Activated T-helper 1 cell treated with Interleukin-2 at 50 U/mL for 16 hours (primary cell): ENCODE measurements around the gene ANKRD63.
A peak's percentile ranks its signal among the peaks of the same experiment; 100 is the strongest.

Experiments used
- DNase-seq: peaks from one replicate; pipeline ENCODE4 v3.0.0-alpha.2; 2020; ENCODE audit warnings: low read depth

Gene ANKRD63, protein sequence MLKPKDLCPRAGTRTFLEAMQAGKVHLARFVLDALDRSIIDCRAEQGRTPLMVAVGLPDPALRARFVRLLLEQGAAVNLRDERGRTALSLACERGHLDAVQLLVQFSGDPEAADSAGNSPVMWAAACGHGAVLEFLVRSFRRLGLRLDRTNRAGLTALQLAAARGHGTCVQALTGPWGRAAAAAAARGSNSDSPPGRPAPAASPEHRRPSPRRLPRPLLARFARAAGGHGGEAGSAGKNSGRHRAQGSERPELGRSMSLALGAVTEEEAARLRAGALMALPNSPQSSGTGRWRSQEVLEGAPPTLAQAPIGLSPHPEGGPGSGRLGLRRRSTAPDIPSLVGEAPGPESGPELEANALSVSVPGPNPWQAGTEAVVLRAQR

GRCh38 chr15:40282869-40283614 is at the start of gene ANKRD63:
TSS of gene ANKRD63 (minus strand) at chr15:40283064. CDS start at chr15:40282586, 478 bp downstream.
- DNase-seq, result no peak

GRCh38 chr15:40332113-40332781 is 49.4 kb upstream of the ANKRD63 start:
- no peak for DNase-seq

- DNase-seq, result no peak
These were observed 48.8 kb upstream of the ANKRD63 start for GRCh38 chr15:40331637-40332036.

GRCh38 chr15:40331026-40331425 is 48.2 kb upstream of the ANKRD63 start:
- no peak for DNase-seq

- DNase-seq, result no peak
These were observed 47.5 kb upstream of the ANKRD63 start for GRCh38 chr15:40330368-40330836.

DNA sequence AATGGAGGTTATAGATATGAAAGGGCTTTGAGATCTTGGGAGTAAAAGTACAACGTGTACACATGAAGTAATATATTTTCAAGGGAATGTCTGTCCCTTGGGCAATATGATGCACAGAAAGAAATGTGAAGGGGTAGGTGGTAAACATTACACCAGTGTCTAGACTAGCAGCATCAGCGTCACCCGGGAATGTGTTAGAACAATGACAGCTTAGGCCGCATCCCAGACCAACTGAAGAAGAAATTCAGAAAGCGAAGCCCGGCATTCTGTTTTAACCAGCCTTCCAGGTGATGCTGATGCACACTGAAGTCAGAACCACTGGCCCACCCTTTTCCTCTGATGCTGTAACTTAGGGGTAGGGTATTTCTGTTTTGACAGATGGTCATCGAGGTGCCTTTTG is 46.9 kb upstream of the ANKRD63 start:
- no peak for DNase-seq

DNA sequence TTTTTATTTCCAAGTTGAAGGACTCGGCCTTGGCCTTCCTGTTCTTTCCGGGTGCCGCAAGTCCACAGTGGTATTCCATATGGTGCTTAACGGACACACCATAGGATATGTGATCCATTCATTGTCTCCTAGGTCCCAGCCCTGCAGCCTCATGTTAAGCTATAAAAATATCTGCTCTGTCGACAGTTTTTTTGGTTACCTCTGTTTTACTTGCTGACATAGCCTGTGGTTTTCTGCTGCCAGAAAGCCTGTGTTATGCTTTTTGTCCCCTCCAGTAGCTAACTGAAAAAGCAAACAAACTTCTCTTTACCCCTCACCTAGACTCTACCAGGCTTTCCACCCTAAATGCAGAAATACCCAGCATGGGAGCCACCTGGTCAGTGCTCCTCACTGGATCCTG is 45.9 kb upstream of the ANKRD63 start:
- DNase-seq, result no peak

DNA sequence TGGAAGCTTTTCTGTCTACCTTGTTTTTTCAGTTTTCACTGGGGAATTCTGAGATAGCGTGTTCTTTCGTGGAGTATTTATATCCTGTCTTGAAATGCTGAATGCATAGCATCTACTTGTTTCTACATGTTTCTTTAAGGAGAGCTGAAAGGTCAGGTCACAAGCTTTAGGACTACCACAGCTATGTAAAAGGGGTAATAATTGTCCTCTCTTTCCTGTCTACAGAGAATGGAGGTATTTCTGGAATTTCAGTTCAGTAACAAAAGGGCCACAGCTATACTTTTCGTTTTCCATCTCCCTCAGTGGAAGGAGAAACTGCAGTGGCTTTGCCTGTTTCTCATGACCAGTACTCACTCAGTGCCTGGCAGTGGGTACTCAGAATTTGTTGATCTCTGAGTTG is 45.3 kb upstream of the ANKRD63 start:
- DNase-seq, result no peak

- no peak for DNase-seq
These were observed 44.6 kb upstream of the ANKRD63 start for GRCh38 chr15:40327457-40327856.

- DNase-seq, result no peak
These were observed 42.8 kb upstream of the ANKRD63 start for GRCh38 chr15:40325700-40326099.

GRCh38 chr15:40325188-40325587 is 42.3 kb upstream of the ANKRD63 start:
- DNase-seq, result no peak

GRCh38 chr15:40323953-40324937 is 41.4 kb upstream of the ANKRD63 start:
- DNase-seq, result no peak

DNA sequence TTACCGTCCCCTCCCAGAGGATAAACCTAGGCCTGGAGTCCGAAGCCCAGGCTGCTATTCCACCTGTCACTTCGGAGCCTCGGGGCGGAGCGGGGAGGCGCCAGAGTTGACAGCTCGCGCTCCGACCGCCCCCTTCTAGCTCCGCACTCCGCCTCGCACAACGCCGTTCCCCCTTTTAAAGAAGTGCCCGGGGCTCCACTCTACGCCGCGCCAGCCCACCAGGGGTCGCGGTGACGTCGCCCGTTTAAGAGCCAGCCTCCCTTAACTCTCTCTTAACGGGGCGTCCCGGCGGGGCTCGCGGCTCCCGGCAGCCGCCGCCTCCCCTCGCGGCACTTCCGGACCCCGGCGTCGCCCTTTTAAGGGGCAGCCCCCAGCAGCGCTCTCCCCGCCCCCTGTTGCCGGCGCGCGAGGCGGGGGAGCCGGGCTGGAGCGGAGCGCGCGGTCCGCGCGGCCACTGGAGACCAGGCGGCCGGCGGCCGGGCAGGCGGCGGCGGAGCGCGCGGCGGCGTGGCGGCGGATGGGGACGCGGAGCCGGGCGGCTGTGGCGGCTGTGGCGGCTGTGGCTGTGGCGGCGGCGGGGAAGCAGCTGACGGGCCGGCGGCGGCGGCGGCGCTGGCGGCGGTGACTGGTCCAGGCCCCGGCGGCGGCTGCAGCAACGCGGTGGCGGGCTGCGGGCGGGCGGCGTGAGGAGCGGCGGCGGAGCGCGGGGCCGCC is 40.5 kb upstream of the ANKRD63 start, which contains the start of gene INAFM2:
TSS of gene INAFM2 (plus strand) at position 454 of the 714 bp plus-strand sequence. CDS start 364 bp downstream, outside the sequence.
- peak; percentile 86 for DNase-seq

DNA sequence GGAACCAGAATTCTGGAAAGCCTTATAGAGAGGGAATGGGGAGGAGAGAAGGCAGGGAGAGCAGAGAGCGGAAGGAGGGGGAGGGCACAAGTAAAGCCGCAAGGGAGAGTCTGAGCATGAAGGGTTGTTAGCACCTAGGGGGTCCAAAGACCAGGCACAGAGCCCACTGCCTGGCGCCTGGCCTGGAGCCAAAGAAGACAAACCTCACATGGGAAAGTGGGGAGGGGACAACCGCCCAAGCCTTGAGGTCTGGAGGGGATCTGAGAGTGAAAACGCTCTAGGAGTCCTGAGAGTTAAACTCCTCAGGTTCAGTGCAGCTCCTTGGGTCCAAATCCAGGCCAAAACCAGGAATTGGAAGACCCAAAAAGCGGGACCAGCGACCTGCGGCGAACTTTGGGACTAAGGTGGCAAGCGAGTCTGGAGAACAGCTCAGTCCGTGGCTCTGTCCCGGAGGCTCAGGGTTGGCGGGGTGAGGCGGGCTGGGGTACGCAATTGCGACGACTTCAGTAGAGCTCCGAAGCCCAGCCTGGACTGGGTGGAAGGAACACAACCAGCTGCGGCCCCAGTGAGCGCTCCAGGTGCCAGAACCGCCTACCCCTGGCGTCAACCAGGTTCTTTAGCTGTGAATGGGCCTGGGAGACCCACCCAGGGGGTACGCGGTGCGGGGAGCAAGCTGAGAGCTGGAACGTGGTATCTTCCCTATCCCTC is 39.8 kb upstream of the ANKRD63 start:
- no peak for DNase-seq

DNA sequence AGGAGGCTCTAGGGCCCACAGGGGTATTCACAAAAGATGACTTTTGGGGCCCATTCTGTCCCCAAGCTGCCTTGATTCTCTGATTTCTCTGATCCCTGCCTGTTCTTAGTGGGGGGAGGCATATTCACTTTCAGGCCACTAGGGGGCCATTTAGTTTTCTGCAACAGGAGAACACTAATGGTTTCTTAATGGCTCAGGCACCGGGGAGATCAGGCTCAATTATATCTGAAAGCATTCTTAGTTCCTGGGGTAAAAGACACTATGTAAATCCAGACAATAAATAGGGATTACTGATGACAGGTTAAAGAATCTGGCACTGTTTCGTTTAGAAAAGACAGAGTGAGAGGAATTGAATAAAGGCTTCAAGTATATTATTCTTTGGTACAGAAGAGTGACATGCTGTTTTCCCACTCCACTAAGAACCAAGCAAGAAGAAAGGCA is 38.1 kb upstream of the ANKRD63 start:
- no peak for DNase-seq

DNA sequence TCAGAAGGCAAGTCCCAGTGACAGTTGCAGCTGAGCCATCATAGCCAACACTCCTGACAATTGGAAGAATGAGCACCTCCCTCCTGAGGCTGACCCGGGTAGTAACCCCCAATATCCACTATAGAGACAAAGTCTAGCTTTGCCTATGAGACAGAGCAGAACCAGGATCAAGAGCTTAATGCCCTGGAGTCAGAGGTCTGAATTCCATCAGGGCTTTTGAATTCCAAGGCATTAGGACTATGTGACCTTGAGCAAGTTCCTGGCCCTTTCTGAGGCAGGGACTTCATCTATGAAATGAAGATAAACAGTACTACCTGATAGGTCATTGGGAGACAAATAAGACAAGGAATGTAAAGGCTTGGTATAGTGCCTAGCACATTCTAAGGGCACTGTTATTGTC is 37.5 kb upstream of the ANKRD63 start:
- DNase-seq, result no peak

DNA sequence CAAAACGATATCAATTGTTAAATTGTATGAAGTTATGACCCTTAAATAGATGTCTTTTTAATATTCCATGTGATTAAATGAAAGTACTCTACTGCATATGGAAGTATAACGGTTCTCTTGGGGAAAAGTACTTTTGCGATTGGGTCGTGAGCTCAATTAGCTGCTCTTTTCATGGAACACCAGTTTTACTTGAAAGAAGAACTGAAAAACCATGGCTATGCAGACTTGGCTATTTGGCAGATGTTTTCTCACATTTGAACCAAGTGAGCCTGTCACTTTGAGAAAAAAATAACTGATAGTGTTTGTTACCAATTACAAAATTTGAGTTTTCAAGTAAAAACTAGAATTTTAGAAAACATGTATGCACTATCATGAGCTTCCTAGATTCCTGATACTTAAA is 34.7 kb upstream of the ANKRD63 start:
- DNase-seq, result no peak

DNA sequence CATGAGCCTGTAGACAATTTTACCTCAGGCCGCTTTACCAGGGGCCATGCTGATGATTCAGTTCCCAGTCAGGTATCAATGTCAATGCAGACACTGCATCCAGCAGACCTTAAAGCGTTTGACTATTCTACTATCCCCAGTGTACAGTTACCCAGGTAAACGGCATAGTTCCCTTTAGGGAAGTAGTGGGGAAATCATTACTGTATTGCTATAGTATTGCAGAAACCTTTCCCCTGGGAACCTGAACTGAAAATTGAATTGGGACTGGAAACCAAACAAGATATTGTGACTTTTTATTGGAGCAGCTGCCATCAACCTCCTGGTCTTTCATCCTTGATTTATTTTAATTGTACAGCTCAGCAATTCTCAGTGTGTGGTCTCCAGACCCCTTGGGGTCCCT is 34.1 kb upstream of the ANKRD63 start:
- no peak for DNase-seq

- no peak for DNase-seq
These were observed 31.9 kb upstream of the ANKRD63 start for GRCh38 chr15:40314723-40315276.
